OCI-LY1 (cell line): ENCODE results near the gene KLK2.

Experiments used
- EZH2 ChIP-seq: fragments of 200-600 bp; sonication (generic), shearing (Covaris generic); IDR thresholded peaks from 2 replicates; pipeline ENCODE4 v1.8.0; 2017; ENCODE audit warnings: borderline replicate concordance, mixed run types, mild to moderate bottlenecking, antibody characterized with exemption, low read length, moderate library complexity, mixed read lengths
- TF ChIP-seq, protein P1 (sequence below): fragments of 200-600 bp; sonication (generic), shearing (Covaris generic); IDR thresholded peaks from 2 replicates; pipeline ENCODE4 v1.5.1; 2017; ENCODE audit warnings: mild to moderate bottlenecking, antibody characterized with exemption, low read length, moderate library complexity, mixed read lengths

DNA sequence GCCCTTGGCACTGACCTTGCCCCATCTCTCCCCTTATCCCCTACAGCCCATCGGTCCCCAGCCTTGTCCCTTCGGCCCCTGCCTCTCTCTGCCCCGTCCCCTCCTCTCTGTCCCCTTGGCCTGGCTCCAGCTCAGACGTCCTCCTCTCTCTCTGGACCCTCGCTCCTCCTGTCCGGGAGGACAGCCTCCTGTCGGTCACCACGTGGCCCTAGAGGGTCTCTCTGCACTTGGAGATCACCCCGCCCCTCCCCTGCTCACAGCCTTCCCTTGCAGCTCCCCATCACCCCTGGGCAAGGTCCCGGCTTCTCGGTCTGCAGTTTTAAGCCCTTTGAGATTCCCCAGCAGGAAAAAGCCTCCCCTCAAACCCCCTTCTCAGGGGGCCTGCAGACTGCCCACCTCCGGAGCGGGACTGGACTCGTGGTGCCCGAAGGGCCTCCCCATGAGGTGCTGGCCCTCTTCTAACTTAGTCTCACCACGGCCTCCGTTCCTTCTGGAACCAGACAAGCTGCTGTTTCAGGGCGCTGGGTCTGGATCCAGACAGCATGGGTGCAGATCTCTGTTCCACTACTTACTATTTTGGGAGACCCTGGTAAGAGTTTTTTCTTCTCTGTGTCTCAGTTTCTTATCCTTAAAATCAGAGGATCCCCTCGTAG is 36.6 kb upstream of the KLK2 start:
- TF ChIP-seq, protein P1, sequence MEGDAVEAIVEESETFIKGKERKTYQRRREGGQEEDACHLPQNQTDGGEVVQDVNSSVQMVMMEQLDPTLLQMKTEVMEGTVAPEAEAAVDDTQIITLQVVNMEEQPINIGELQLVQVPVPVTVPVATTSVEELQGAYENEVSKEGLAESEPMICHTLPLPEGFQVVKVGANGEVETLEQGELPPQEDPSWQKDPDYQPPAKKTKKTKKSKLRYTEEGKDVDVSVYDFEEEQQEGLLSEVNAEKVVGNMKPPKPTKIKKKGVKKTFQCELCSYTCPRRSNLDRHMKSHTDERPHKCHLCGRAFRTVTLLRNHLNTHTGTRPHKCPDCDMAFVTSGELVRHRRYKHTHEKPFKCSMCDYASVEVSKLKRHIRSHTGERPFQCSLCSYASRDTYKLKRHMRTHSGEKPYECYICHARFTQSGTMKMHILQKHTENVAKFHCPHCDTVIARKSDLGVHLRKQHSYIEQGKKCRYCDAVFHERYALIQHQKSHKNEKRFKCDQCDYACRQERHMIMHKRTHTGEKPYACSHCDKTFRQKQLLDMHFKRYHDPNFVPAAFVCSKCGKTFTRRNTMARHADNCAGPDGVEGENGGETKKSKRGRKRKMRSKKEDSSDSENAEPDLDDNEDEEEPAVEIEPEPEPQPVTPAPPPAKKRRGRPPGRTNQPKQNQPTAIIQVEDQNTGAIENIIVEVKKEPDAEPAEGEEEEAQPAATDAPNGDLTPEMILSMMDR, result no peak
- TF ChIP-seq EZH2, result no peak
